ENCODE results near the gene TRAF7.

TRAF7 gene

GRCh38 chr16:2178321-2179106, 22.9 kb downstream of the TRAF7 start:
- TF ChIP-seq ZFX (IDR thresholded peaks at IDR 0.05), result no peak
- TF ChIP-seq CTCF (conservative IDR thresholded peaks at IDR 0.05), result no peak
- H3K27ac ChIP-seq, result no peak overlapping the region

GRCh38 chr16:2179107-2179501, 23.5 kb downstream of the TRAF7 start:
- no peak overlapping the region for H3K27ac ChIP-seq

GRCh38 chr16:2179576-2179975, 24.0 kb downstream of the TRAF7 start:
- H3K27ac ChIP-seq, result no peak overlapping the region
- TF ChIP-seq CTCF (conservative IDR thresholded peaks at IDR 0.05) (no peak), ZFX (IDR thresholded peaks at IDR 0.05) (no peak)

More at GRCh38 chr16:2179107-2179501, 23.5 kb downstream of the TRAF7 start:
- TF ChIP-seq CTCF (conservative IDR thresholded peaks at IDR 0.05) (no peak), ZFX (IDR thresholded peaks at IDR 0.05) (no peak)

- TF ChIP-seq ZFX (IDR thresholded peaks at IDR 0.05) (no peak), CTCF (conservative IDR thresholded peaks at IDR 0.05) (no peak)
Observed at GRCh38 chr16:2180461-2180860, 24.9 kb downstream of the TRAF7 start.

GRCh38 chr16:2180962-2181923, 25.7 kb downstream of the TRAF7 start:
- no peak overlapping the region for H3K27ac ChIP-seq
- TF ChIP-seq CTCF (conservative IDR thresholded peaks at IDR 0.05) (no peak), ZFX (IDR thresholded peaks at IDR 0.05) (no peak)

More at GRCh38 chr16:2180461-2180860, 24.9 kb downstream of the TRAF7 start:
- H3K27ac ChIP-seq, result no peak overlapping the region

- no peak for TF ChIP-seq CTCF (conservative IDR thresholded peaks at IDR 0.05)
- no peak overlapping the region for H3K27ac ChIP-seq
Observed at GRCh38 chr16:2181952-2182351, 26.4 kb downstream of the TRAF7 start.

GRCh38 chr16:2183671-2184070, 28.1 kb downstream of the TRAF7 start:
- TF ChIP-seq ZFX (IDR thresholded peaks at IDR 0.05) (no peak), CTCF (conservative IDR thresholded peaks at IDR 0.05) (no peak)
- no peak overlapping the region for H3K27ac ChIP-seq
